ENCODE data around the gene CACNB2.

CACNB2 gene

GRCh38 chr10:18402853-18403252 lies 262.6 kb downstream of the CACNB2 start:
- no peak for DNase-seq (ENCODE audit: low read depth)
- H3K4me3 ChIP-seq (ENCODE audit: low read depth, low read length): no peak overlapping the region
- no peak for TF ChIP-seq MAX (IDR thresholded peaks at IDR 0.05; ENCODE audit: low read depth, low read length)
- TF ChIP-seq MYC (IDR thresholded peaks at IDR 0.05; ENCODE audit: low read depth, low read length): no peak
- TF ChIP-seq POLR2A (IDR thresholded peaks at IDR 0.05; ENCODE audit: extremely low read depth, insufficient read length): no peak
- no peak for TF ChIP-seq CTCF (IDR thresholded peaks at IDR 0.05; ENCODE audit: low read depth, low read length)

GRCh38 chr10:18404530-18404929 lies 264.3 kb downstream of the CACNB2 start:
- DNase-seq (ENCODE audit: low read depth): no peak
- no peak for TF ChIP-seq MAX (IDR thresholded peaks at IDR 0.05; ENCODE audit: low read depth, low read length)
- no peak for TF ChIP-seq CTCF (IDR thresholded peaks at IDR 0.05; ENCODE audit: low read depth, low read length)
- TF ChIP-seq POLR2A (IDR thresholded peaks at IDR 0.05; ENCODE audit: extremely low read depth, insufficient read length): no peak
- TF ChIP-seq MYC (IDR thresholded peaks at IDR 0.05; ENCODE audit: low read depth, low read length): no peak
- no peak overlapping the region for H3K4me3 ChIP-seq (ENCODE audit: low read depth, low read length)

- H3K4me3 ChIP-seq (ENCODE audit: low read depth, low read length): no peak overlapping the region
- peak; percentile 7 for DNase-seq (ENCODE audit: low read depth)
- TF ChIP-seq MYC (IDR thresholded peaks at IDR 0.05; ENCODE audit: low read depth, low read length) (no peak), POLR2A (IDR thresholded peaks at IDR 0.05; ENCODE audit: extremely low read depth, insufficient read length) (no peak), CTCF (IDR thresholded peaks at IDR 0.05; ENCODE audit: low read depth, low read length) (no peak), MAX (IDR thresholded peaks at IDR 0.05; ENCODE audit: low read depth, low read length) (no peak)
Measured at GRCh38 chr10:18406136-18406535, 265.9 kb downstream of the CACNB2 start.

- no peak overlapping the region for H3K4me3 ChIP-seq (ENCODE audit: low read depth, low read length)
- no peak for DNase-seq (ENCODE audit: low read depth)
- no peak for TF ChIP-seq CTCF (IDR thresholded peaks at IDR 0.05; ENCODE audit: low read depth, low read length)
- no peak for TF ChIP-seq MYC (IDR thresholded peaks at IDR 0.05; ENCODE audit: low read depth, low read length)
- TF ChIP-seq MAX (IDR thresholded peaks at IDR 0.05; ENCODE audit: low read depth, low read length): no peak
- no peak for TF ChIP-seq POLR2A (IDR thresholded peaks at IDR 0.05; ENCODE audit: extremely low read depth, insufficient read length)
Measured at GRCh38 chr10:18409599-18410397, 269.6 kb downstream of the CACNB2 start.

GRCh38 chr10:18414061-18414460 lies 273.8 kb downstream of the CACNB2 start:
- no peak overlapping the region for H3K4me3 ChIP-seq (ENCODE audit: low read depth, low read length)
- no peak for DNase-seq (ENCODE audit: low read depth)
- TF ChIP-seq CTCF (IDR thresholded peaks at IDR 0.05; ENCODE audit: low read depth, low read length) (no peak), POLR2A (IDR thresholded peaks at IDR 0.05; ENCODE audit: extremely low read depth, insufficient read length) (no peak)

Data from NB4 (cell line).